ENCODE data around the gene GMNN.
"Not testable (repeated sequence)": the region's sequence is repeated elsewhere in the genome, so short reads cannot be mapped to it uniquely, and the experiment has no call there.

Gene GMNN

GRCh38 chr6:24774696-24775519, at the start of gene GMNN:
Gene GMNN (plus strand): TSS chr6:24774937. CDS start chr6:24777247, 2,310 bp downstream.
- peak; percentile 92 to 96 for DNase-seq

- DNase-seq = not testable (repeated sequence)
Measured at GRCh38 chr6:24730653-24731052, 44.1 kb upstream of the GMNN start.

GRCh38 chr6:24731456-24732134, 43.1 kb upstream of the GMNN start:
- not testable (repeated sequence) for DNase-seq

GRCh38 chr6:24734166-24734565, 40.6 kb upstream of the GMNN start:
- DNase-seq = no peak

- DNase-seq = not testable (repeated sequence)
Measured at GRCh38 chr6:24734710-24735109, 40.0 kb upstream of the GMNN start.

GRCh38 chr6:24738741-24739140, 36.0 kb upstream of the GMNN start:
- DNase-seq = no peak

GRCh38 chr6:24740861-24741260, 33.9 kb upstream of the GMNN start:
- DNase-seq = no peak

GRCh38 chr6:24742216-24742738, 32.5 kb upstream of the GMNN start:
- no peak for DNase-seq

- DNase-seq = no peak
Measured at GRCh38 chr6:24743265-24743943, 31.3 kb upstream of the GMNN start.

GRCh38 chr6:24743944-24744335, 30.8 kb upstream of the GMNN start:
- no peak for DNase-seq

GRCh38 chr6:24744911-24745310, 29.8 kb upstream of the GMNN start:
- no peak for DNase-seq

GRCh38 chr6:24749297-24749696, 25.4 kb upstream of the GMNN start:
- DNase-seq = no peak

- DNase-seq = not testable (repeated sequence)
Measured at GRCh38 chr6:24750878-24751277, 23.9 kb upstream of the GMNN start.

GRCh38 chr6:24752503-24752902, 22.2 kb upstream of the GMNN start:
- DNase-seq = no peak

- no peak for DNase-seq
Measured at GRCh38 chr6:24752917-24753492, 21.7 kb upstream of the GMNN start.

- no peak for DNase-seq
Measured at GRCh38 chr6:24753545-24753944, 21.2 kb upstream of the GMNN start.

GRCh38 chr6:24754378-24754777, 20.4 kb upstream of the GMNN start:
- DNase-seq = not testable (repeated sequence)

GRCh38 chr6:24755279-24755678, 19.5 kb upstream of the GMNN start:
- DNase-seq = no peak

GRCh38 chr6:24757611-24758010, 17.1 kb upstream of the GMNN start:
- no peak for DNase-seq

GRCh38 chr6:24759718-24760117, 15.0 kb upstream of the GMNN start:
- DNase-seq = no peak

- no peak for DNase-seq
Measured at GRCh38 chr6:24760210-24760609, 14.5 kb upstream of the GMNN start.

GRCh38 chr6:24761193-24761835, 13.4 kb upstream of the GMNN start:
- DNase-seq = no peak

- DNase-seq = no peak
Measured at GRCh38 chr6:24761851-24762250, 12.9 kb upstream of the GMNN start.
